ENCODE results near the gene TAB2.

- TF ChIP-seq, protein P1, sequence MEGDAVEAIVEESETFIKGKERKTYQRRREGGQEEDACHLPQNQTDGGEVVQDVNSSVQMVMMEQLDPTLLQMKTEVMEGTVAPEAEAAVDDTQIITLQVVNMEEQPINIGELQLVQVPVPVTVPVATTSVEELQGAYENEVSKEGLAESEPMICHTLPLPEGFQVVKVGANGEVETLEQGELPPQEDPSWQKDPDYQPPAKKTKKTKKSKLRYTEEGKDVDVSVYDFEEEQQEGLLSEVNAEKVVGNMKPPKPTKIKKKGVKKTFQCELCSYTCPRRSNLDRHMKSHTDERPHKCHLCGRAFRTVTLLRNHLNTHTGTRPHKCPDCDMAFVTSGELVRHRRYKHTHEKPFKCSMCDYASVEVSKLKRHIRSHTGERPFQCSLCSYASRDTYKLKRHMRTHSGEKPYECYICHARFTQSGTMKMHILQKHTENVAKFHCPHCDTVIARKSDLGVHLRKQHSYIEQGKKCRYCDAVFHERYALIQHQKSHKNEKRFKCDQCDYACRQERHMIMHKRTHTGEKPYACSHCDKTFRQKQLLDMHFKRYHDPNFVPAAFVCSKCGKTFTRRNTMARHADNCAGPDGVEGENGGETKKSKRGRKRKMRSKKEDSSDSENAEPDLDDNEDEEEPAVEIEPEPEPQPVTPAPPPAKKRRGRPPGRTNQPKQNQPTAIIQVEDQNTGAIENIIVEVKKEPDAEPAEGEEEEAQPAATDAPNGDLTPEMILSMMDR (conservative IDR thresholded peaks at IDR 0.05) = no peak
- TF ChIP-seq EZH2 (IDR thresholded peaks at IDR 0.05; ENCODE audit: low read depth) = no peak
Observed at GRCh38 chr6:149397384-149397783, 79.9 kb downstream of the TAB2 start.

All from PC-9 (cell line).